HEK293 (cell line): Measurements from ENCODE around the gene NHLRC3.

ENCODE experiments used
- CTCF ChIA-PET: fragments of 350-600 bp; formaldehyde crosslinking; extraction: SDS; loops from one replicate; lab custom pipeline; 2021; ENCODE audit warnings: antibody characterized with exemption; lab: Yijun Ruan, JAX
- POLR2A ChIA-PET: fragments of 300-600 bp; formaldehyde crosslinking; extraction: SDS; loops from one replicate; lab custom pipeline; 2020; ENCODE audit warnings: antibody characterized with exemption, inconsistent platforms; lab: Yijun Ruan, JAX
- H3K27ac ChIP-seq: fragments of 200-500 bp; sonication (Bioruptor generic); 2 replicates; pipeline ENCODE4 v1.5.1; 2014; ENCODE audit warnings: low read depth, low read length, control low read depth, inconsistent platforms; ENCODE audit errors: extremely low read depth
- H3K36me3 ChIP-seq, 2 experiments: fragments of 200-500 bp in 1 of 2; sonication (Bioruptor generic) in 1 of 2; 1 replicate in 1 of 2; 2 replicates in 1 of 2; pipeline ENCODE4 v1.5.1; 2014 to 2017; ENCODE audit warnings: inconsistent platforms in 2 of 2, low read length in 2 of 2; ENCODE audit not compliant: control insufficient read depth in 2 of 2, insufficient read depth in 1 of 2
- H3K4me1 ChIP-seq: fragments of 200-500 bp; sonication (Bioruptor generic); 2 replicates; pipeline ENCODE4 v1.5.1; 2014; ENCODE audit warnings: mild to moderate bottlenecking, low read length, inconsistent platforms; ENCODE audit not compliant: control insufficient read depth, insufficient read depth
- H3K4me3 ChIP-seq: 2 replicates; pipeline ENCODE4 v1.5.1; 2011; ENCODE audit warnings: low read depth, mild to moderate bottlenecking, control low read depth, low read length, moderate library complexity
- H3K9me3 ChIP-seq: fragments of 200-500 bp; sonication (Bioruptor generic); 2 replicates; pipeline ENCODE4 v1.5.1; 2014; ENCODE audit warnings: low read depth, low read length, inconsistent platforms; ENCODE audit not compliant: control insufficient read depth, insufficient read depth
- BCL11B ChIP-seq: fragments of 450-650 bp; formaldehyde crosslinking; IDR thresholded peaks from 2 replicates; pipeline ENCODE4 v1.5.1; 2016; ENCODE audit warnings: low read depth, missing biosample characterization, missing genetic modification characterization
- PRDM6 ChIP-seq: fragments of 450-650 bp; formaldehyde crosslinking; IDR thresholded peaks from 2 replicates; pipeline ENCODE4 v1.5.1; 2017; ENCODE audit warnings: missing biosample characterization, missing genetic modification characterization
- ZBTB8A ChIP-seq: fragments of 450-650 bp; formaldehyde crosslinking; IDR thresholded peaks from 2 replicates; pipeline ENCODE4 v1.5.1; 2016; ENCODE audit warnings: missing biosample characterization, missing genetic modification characterization
- ZNF18 ChIP-seq: fragments of 450-650 bp; formaldehyde crosslinking; IDR thresholded peaks from 2 replicates; pipeline ENCODE4 v1.5.1; 2016; ENCODE audit warnings: missing biosample characterization, missing genetic modification characterization
- ZNF23 ChIP-seq: fragments of 450-650 bp; formaldehyde crosslinking; IDR thresholded peaks from 2 replicates; pipeline ENCODE4 v1.5.1; 2016; ENCODE audit warnings: missing biosample characterization, missing genetic modification characterization, borderline replicate concordance
- ZNF580 ChIP-seq: fragments of 450-650 bp; formaldehyde crosslinking; IDR thresholded peaks from 2 replicates; pipeline ENCODE4 v1.5.1; 2016; ENCODE audit warnings: missing biosample characterization, missing genetic modification characterization
- ZNF654 ChIP-seq: fragments of 450-650 bp; formaldehyde crosslinking; IDR thresholded peaks from 2 replicates; pipeline ENCODE4 v1.5.1; 2016; ENCODE audit warnings: low read depth, missing biosample characterization, missing genetic modification characterization
- ZNF670 ChIP-seq: fragments of 450-650 bp; formaldehyde crosslinking; IDR thresholded peaks from 2 replicates; pipeline ENCODE4 v1.5.1; 2016; ENCODE audit warnings: missing biosample characterization, missing genetic modification characterization, low read depth
- ZSCAN30 ChIP-seq: fragments of 450-650 bp; IDR thresholded peaks from 2 replicates; pipeline ENCODE4 v1.5.1; 2018; ENCODE audit warnings: missing biosample characterization, mild to moderate bottlenecking, missing genetic modification characterization, moderate library complexity

The NHLRC3 gene

GRCh38 chr13:39016087-39016486 is 22.2 kb upstream of the NHLRC3 start (continued):
- no peak for TF ChIP-seq ZNF580 (tag by site-specific recombination)

GRCh38 chr13:39016787-39017186 is 21.5 kb upstream of the NHLRC3 start:
- ChIA-PET CTCF (interaction anchor here (0.7 kb wide), 7 partner anchors 20 to 1020 kb away, joined by 3 to 5 read pairs (median 3); no protein-coding TSS in a partner anchor), POLR2A (no interaction called here)
- Histone ChIP-seq H3K9me3 (no peaks in the 10 kb centered on the region), H3K4me3 (no peak overlapping the region), H3K4me1 (no peaks in the 10 kb centered on the region), H3K27ac (no peak overlapping the region), H3K36me3 (peaks cover 30 to 74% of the 10 kb centered on the region in 2 experiments)
- peak; percentile 37 for TF ChIP-seq ZNF654 (tag by site-specific recombination)
- no peak for TF ChIP-seq ZSCAN30 (tag by site-specific recombination)

GRCh38 chr13:39020853-39021462 is 17.3 kb upstream of the NHLRC3 start:
- CTCF ChIA-PET = no interaction called here
- Histone ChIP-seq H3K4me1 (no peaks in the 10 kb centered on the region), H3K9me3 (no peaks in the 10 kb centered on the region), H3K4me3 (no peak overlapping the region), H3K36me3 (peaks cover 40 to 76% of the 10 kb centered on the region in 2 experiments), H3K27ac (no peak overlapping the region)
- POLR2A ChIA-PET = no interaction called here
- TF ChIP-seq ZNF23 (tag by site-specific recombination) (no peak), ZNF18 (tag by site-specific recombination) (no peak), ZNF670 (tag by site-specific recombination) (no peak), PRDM6 (tag by site-specific recombination) (peak; percentile 94), ZNF654 (tag by site-specific recombination) (no peak), ZBTB8A (tag by site-specific recombination) (peak; percentile 29)
- TF ChIP-seq, all 188 proteins: peak for 2

- Histone ChIP-seq H3K4me1 (no peaks in the 10 kb centered on the region), H3K27ac (no peak overlapping the region), H3K9me3 (no peaks in the 10 kb centered on the region), H3K36me3 (peaks cover 41 to 77% of the 10 kb centered on the region in 2 experiments), H3K4me3 (no peak overlapping the region)
- ChIA-PET POLR2A (no interaction called here), CTCF (interaction anchor here (1.3 kb wide), 1 partner anchor 589 kb away, joined by 5 read pairs; no protein-coding TSS in a partner anchor)
- TF ChIP-seq BCL11B (no peak), PRDM6 (tag by site-specific recombination) (peak; percentile 34; the same call in 1 of the 2 replicates)
Observed at GRCh38 chr13:39023316-39023715, 14.9 kb upstream of the NHLRC3 start.
